Hematopoietic multipotent progenitor cell treated with erythropoietin and hydrocortisone succinate and interleukin-3 and kit ligand, for 6 days (in vitro differentiated cells): Measurements from ENCODE around the gene C19orf18.
"Not testable (repeated sequence)": the region's sequence is repeated elsewhere in the genome, so short reads cannot be mapped to it uniquely, and the experiment has no call there.

Experiments
- DNase-seq: peaks from one replicate; pipeline ENCODE4 v3.0.0-alpha.2; 2015

The C19orf18 gene

DNA sequence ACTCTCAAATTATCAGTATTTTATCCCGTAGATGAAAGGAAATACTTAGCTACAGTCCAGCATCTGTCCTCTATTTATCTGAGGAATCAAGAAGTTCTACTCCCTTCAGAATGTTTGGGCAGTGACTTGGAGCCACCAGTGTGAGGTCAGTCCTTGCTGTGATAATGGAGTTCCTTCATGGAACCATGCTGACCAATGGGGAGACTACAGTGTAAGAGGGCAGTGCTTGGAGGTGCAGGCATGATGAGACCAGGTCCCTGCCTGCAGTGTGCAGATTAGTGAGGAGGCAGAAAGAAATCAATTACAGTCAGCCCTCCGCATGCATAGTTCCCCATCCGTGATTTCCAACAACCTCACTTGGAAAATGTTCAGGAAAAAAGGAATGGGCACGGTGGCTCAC is at the start of gene C19orf18:
TSS of gene C19orf18 (minus strand) at position 101 of the 400 bp plus-strand sequence. CDS start 102 bp downstream, outside the sequence.
- DNase-seq = no peak

- no peak for DNase-seq
Measured at GRCh38 chr19:58022283-58022660, 47.9 kb upstream of the C19orf18 start.

DNA sequence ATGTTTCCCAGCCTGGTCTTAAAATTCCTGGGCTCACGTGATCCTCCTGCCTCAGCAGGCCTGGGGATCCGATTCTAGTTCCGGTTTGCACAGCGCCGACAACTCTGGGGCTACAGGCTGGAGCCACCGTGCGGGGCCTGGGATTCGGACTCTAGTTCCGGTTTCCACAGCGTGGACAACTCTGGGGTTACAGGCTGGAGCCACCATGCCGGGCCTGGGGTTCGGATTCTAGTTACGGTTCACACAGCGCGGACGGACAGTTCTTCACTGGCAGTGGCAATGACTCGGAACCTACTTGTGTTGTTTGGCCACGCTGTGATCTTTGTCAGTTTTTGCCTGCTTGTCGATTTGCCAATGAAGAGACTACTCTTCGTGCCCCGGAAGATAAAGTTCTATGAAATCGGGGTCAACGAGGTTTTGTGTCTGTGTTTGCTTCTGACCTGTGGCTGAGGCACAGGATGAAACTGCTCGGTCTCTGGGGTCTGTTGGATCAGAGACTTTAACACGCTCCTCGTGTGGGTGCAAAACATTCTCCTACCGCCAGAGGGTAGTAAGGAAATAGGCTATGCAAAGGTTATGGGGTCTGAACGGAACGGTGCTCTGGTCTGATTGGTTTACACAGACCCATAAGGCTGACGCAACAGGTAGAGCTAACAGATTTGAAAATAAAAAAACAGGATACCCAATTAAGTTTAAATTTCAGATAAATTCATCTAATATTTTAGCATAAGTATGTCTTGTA is 47.4 kb upstream of the C19orf18 start:
- DNase-seq = peak; percentile 68

DNA sequence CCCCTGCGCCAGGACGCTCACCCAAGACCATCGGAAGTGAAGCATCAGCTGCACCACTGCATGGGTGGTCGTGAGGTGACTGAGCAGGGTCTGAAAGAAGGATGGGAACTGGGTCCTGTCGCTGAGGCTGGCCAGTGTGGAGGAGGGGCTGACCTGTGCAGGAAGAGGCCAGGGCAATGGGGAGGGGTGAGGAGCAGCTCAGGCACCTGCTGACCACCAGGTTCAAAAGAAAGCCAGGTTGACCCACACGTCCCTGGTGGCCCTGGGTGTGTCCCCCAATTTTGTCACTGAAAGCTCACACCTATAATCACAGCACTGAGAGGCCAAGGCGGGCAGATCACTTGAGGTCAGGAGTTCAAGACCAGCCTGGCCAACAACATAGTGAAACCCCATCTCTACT is 45.8 kb upstream of the C19orf18 start:
- no peak for DNase-seq

DNA sequence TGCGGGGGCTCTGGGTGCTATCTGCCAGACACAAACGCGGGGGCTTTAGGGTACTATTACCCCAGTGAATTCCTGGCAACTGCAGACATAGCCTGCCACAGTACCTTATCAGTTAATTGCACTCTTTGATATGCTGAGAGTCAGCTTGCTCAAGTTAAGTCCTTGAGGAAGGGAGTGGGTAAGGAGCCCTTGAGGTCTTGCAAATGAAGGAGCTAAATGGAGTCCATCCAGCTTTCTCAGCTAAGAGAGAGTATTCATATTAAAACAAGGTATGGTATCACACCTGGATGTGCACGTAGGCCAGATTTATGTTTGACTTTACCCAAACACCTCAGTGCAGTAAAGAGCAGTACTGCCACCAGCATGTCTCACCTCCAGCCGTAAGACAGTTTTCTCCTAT is 39.8 kb upstream of the C19orf18 start:
- DNase-seq = no peak

DNA sequence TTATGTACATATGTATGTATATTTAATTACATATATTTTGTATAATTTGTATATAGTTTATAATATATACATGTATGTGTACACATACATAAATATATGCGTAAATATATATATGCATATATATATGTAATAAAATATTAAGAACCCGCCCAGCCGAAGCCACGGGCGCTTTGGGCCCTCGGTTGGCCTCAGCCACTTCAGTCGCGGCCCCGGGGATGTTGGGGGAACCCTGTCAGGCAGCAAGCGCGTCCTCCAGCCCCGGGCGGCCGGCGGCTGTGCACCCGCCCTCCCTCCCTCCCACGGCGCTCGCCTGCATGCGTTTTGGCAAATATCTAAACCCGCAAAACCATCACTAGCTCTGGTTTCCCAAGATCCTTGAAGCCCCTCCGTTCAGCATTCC is 36.2 kb upstream of the C19orf18 start:
- DNase-seq = no peak

GRCh38 chr19:58009666-58010301 is 35.5 kb upstream of the C19orf18 start:
- DNase-seq = peak; percentile 83

DNA sequence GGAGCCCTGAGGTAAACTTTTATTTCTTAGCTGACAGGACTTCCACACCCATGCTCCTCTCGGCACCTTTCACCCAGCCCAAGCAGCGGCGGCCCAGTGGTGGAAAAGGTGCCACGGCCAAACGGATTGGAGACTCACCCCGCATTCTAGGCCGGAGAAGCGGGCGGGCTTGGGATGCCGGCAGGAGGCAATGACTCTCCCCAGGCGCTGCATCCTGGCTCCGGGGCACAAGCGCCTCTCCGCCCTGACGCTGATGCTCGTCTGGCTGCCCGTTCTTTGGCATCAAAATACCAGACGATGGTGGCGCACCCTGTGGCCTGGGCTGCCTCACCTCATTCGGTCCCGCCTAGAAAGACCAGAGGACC is 34.9 kb upstream of the C19orf18 start:
- DNase-seq = no peak

GRCh38 chr19:58008877-58009276 is 34.5 kb upstream of the C19orf18 start:
- not testable (repeated sequence) for DNase-seq

DNA sequence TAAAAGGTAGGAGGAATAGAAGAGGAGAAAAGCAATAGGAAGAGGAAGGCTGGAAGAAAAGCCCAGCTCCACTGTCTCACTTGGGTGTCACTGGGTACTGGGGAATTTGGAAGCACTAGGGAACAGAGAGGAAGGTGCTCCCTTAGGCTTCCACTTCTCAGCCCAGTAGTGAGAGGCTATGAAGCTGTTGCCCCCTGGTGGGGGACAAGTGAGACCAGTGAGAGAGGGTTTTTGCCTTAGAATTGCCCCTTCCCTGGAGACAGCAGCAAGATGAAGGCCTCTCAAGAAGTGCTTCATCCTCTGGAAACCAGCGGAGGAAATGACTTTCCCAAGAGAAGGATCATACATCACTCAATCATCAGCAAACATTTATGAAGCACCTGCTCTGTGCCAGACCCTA is 33.0 kb upstream of the C19orf18 start:
- no peak for DNase-seq

GRCh38 chr19:58003174-58003828 is 29.0 kb upstream of the C19orf18 start:
- DNase-seq = no peak

DNA sequence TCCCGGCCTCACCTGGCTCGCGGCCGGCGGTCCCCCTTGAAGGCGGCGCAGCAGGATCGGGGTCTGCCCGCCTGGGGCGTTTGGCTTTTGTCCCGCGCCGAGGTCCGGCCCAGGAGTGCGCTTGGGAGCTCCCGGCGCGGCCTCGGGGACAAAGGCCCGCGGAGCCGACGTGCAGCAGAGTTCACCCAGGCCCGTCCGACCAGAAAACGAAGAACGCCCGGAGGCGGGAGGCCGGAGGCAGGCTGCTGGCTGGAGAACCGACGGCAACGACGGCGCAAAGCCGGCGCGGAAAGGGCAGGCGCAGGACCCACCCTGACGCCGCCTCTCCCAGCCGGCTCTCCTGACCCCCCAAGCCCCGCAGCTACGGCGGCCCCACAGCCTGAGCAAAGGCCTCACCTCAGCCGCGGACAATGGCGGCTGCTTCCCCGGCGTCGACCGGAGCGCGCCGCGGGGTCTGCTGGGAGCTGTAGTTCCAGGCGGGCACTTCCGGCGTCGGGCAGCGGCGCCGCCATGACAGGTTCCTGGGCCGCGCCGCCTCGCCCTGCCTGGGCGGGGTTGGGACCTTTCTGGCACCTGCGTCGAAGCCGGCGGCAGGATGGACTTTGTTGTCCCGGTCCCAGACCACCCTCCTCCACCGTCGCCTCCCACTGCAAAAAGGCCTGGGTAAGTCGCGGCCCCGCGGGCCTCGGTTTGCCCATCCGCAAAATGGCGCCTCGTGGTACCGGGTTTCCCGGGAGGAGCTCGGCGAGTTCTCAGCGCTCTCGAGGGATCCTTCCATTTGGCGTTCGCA is 28.2 kb upstream of the C19orf18 start, which contains the start of gene ZNF606:
TSS of gene ZNF606 (minus strand) at position 437 of the 790 bp plus-strand sequence. CDS start 1,501 bp downstream, outside the sequence.
- DNase-seq = peak; percentile 93

DNA sequence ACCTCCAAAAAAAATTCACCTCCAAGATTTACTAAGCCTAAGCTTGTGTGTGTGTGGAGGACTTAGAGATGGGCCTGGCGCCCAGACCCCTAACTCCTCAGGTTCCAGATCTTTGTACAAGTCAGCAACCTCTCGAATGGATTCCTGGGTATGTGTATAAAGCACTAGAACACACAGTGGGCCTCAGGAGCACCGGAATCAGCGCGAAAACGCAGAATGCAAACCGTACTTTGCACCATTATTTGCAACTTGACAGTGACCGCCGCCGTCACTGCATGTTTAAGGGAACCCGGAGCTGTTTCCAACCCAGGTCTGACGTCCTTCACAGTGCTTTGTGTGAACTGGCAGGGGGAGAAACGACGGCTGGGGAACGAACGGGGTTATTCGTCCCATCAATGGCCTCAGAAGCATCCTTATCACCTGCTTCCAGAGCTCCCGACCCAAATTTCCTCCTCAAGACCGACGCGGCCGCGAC is 27.6 kb upstream of the C19orf18 start:
- DNase-seq = peak; percentile 51

DNA sequence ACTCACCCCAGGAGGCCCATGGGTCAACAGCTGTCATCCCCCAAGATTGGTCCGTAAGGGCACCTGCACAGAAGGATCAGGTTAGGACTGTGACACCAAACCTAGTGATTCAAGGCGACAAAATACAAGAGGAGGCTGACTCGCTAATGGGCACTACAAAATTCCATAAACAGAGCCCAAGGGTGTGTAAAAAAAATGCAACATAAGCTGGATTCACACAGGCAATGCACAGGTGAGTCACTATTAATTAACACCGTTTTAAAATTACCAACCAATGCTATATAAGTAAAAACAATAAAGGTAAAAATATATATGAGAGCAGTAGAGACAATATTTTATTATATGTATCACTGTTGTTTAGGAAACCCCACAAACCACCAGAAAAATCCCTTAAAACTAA is 26.3 kb upstream of the C19orf18 start:
- DNase-seq = no peak

DNA sequence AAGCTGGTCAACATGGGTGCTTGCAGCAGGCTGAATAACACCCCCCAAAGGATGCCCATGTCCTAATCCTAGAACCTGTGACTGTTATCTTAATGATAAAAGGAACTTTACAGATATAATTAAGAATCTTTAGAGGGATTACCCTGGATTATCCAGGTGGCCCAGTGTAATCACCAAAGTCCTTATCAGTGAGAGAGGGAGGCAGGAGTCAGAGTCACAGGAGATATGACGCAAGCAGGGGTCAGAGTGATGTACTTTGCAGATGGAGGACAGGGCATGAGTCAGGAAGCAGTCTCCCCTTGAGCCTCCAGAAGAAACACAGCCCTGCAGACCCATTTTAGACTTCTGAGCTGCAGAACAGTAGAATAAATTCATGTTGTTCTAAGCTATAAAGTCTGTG is 18.5 kb upstream of the C19orf18 start:
- no peak for DNase-seq

DNA sequence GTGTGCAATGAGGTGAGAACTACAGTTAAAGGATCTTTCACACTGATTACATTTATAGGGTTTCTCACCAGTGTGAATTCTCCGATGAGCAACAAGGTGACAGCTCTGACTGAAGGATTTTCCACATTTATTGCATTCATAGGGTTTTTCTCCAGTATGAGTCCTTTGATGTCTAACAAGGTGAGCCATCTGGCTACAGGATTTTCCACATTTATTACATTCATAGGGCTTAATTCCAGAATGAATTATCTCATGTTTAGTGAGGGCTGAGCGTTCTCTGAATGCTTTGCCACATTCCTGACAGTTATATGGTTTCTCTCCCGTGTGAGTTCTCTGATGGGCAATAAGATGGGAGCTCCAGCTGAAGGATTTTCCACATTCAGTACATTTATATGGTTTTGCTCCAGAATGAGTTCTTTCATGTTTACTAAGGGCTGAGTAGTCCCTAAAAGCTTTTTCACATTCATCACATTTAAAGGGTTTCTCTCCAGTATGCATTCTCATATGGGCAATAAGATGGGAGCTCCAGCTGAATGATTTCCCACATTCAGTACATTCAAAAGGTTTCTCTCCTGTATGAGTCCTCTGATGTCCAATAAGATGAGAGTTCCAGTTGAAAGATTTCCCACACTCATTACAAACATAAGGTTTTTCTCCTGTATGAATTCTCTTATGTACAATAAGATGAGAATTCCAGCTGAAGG is 4.4 kb upstream of the C19orf18 start:
- DNase-seq = peak; percentile 25

DNA sequence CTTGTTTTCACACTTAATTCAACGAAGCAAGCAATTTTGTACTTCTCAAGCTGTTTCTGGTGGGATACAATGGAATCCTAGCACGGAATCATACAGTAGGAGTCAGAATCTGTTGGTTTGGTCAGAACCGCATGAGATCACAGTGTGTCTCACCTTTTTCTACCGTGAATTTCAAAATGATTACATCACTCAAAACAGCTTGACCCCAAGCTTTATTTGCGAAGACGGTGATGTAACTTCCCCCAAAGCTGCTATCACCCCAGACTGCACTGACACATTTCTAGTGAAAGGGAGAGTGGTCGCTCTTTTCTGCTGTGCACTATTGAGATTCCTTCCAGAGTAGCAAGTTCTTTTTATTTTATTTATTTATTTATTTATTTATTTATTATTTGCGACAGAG is 9.6 kb downstream of the C19orf18 start:
- DNase-seq = no peak

GRCh38 chr19:57961785-57962184 is 12.5 kb downstream of the C19orf18 start:
- DNase-seq = no peak

GRCh38 chr19:57954996-57955395 is 19.3 kb downstream of the C19orf18 start:
- DNase-seq = no peak

GRCh38 chr19:57949702-57950101 is 24.6 kb downstream of the C19orf18 start:
- no peak for DNase-seq

GRCh38 chr19:57949296-57949695 is 25.0 kb downstream of the C19orf18 start:
- DNase-seq = no peak

DNA sequence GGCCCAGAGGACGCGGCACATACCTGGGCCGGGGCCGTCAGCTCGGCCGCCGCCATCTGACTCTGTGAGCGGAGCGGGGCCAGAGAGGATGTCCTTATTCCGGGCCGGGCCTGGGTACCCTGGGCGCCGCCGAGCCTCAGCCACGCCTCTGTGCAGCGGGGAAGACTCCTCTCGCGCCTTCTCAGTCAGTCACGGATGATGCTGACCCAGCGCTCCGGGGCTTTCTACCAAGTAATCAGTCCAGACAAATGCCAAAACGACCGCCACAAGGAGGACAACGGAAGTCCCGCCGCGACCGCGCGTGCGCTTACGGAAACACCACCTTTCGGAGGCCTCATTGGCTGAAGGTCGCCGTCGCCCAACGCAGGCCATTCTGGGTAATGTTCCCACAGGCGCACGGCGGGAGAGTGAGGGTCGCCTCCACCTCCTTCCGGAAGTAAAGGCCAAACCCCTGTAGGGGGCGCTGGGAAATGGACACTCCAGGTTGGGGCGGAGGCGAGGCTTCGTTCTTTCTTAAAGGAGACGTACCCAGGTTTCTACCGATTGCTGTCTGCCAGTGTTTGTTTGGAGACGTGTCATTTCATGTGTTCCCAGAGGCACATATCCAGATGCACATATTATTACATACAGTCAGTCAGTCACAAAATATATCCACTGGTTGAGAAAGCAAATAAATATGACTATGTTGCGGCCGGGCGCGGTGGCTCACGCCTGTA is 26.8 kb downstream of the C19orf18 start, which contains the start of gene ZNF256:
TSS of gene ZNF256 (minus strand) at position 288 of the 716 bp plus-strand sequence. CDS start at position 56, 232 bp downstream.
- peak; percentile 98 for DNase-seq
